CD8-positive, alpha-beta memory T cell (primary cell): ENCODE results near the gene TM9SF4. TPM values are rescaled to one million over a fixed set of nuclear protein-coding genes. Genes with fewer than 3 reads are reported as not detected.

ENCODE experiments used
- CTCF ChIA-PET: fragments of 350-600 bp; sonication (Branson Sonifier 250); formaldehyde crosslinking; loops from one replicate; lab custom pipeline; 2021; ENCODE audit warnings: antibody characterized with exemption; lab: Charles Lee
- POLR2A ChIA-PET: fragments of 350-600 bp; sonication (Branson Sonifier 250); formaldehyde crosslinking; loops from one replicate; lab custom pipeline; 2021; ENCODE audit warnings: antibody characterized with exemption; lab: Charles Lee
- DNase-seq, 5 donors: peaks; one replicate each; pipeline versions ENCODE4 v3.0.0 to v3.0.0-alpha.2; 2020 to 2022; ENCODE audit warnings: mixed read lengths in 1 of 5
- H3K27ac ChIP-seq: one replicate; pipeline ENCODE4 v1.7.0; 2013; ENCODE audit warnings: low read depth, mild to moderate bottlenecking, low read length, moderate library complexity
- H3K27me3 ChIP-seq: 2 replicates; pipeline ENCODE4 v1.7.0; 2013; ENCODE audit warnings: low read length, mild to moderate bottlenecking; ENCODE audit not compliant: insufficient read depth, poor library complexity, severe bottlenecking
- H3K36me3 ChIP-seq: 2 replicates; pipeline ENCODE4 v1.7.0; 2013; ENCODE audit warnings: mild to moderate bottlenecking, low read length, moderate library complexity; ENCODE audit not compliant: insufficient read depth
- H3K4me1 ChIP-seq: 2 replicates; pipeline ENCODE4 v1.7.0; 2013; ENCODE audit warnings: mild to moderate bottlenecking, low read length, moderate library complexity; ENCODE audit not compliant: insufficient read depth
- H3K4me3 ChIP-seq: 2 replicates; pipeline ENCODE4 v1.7.0; 2013; ENCODE audit warnings: mild to moderate bottlenecking, low read length
- H3K9me3 ChIP-seq: 2 replicates; pipeline ENCODE4 v1.7.0; 2013; ENCODE audit warnings: mild to moderate bottlenecking, low read length
- H3K27ac Mint-ChIP-seq, 8 donors: one replicate each; pipeline ENCODE4 v1.8.0; 2020 to 2021; ENCODE audit warnings: mixed read lengths in 8 of 8, mild to moderate bottlenecking in 6 of 8, inconsistent platforms in 3 of 8, moderate library complexity in 3 of 8
- H3K27me3 Mint-ChIP-seq, 2 donors: one replicate each; pipeline ENCODE4 v1.8.0; 2020 to 2021; ENCODE audit warnings: mixed read lengths in 2 of 2, mild to moderate bottlenecking in 1 of 2, moderate library complexity in 1 of 2
- H3K36me3 Mint-ChIP-seq, 3 donors: one replicate each; pipeline ENCODE4 v1.8.0; 2020 to 2021; ENCODE audit warnings: mixed read lengths in 3 of 3, inconsistent platforms in 1 of 3, mild to moderate bottlenecking in 1 of 3
- H3K4me1 Mint-ChIP-seq, 3 donors: one replicate each; pipeline ENCODE4 v1.8.0; 2020 to 2021; ENCODE audit warnings: mixed read lengths in 3 of 3, inconsistent platforms in 1 of 3, mild to moderate bottlenecking in 1 of 3
- H3K4me3 Mint-ChIP-seq, 7 donors: one replicate each; pipeline ENCODE4 v1.8.0; 2020 to 2021; ENCODE audit warnings: mixed read lengths in 7 of 7, mild to moderate bottlenecking in 6 of 7, moderate library complexity in 4 of 7, inconsistent platforms in 2 of 7
- H3K9me3 Mint-ChIP-seq, 5 donors: one replicate each; pipeline ENCODE4 v1.8.0; 2020 to 2022; ENCODE audit warnings: mixed read lengths in 5 of 5, mild to moderate bottlenecking in 3 of 5, moderate library complexity in 2 of 5, inconsistent platforms in 1 of 5
- polyA plus RNA-seq: library from polyadenylated mRNA; unstranded; fragments of 300-500 nt; fragmentation: Illumina TruSeq; gene quantifications from one replicate; pipeline ENCODE4 v1.2.3, GENCODE V29; 2021
- total RNA-seq, 2 experiments: library from RNA; stranded (reverse); gene quantifications; one replicate each; pipeline ENCODE4 v1.2.3, GENCODE V29; 2021

The TM9SF4 gene
- total and polyA plus RNA-seq, 3 experiments from 2014 or later = 44.0 to 49.8 (median 48.0) TPM

DNA sequence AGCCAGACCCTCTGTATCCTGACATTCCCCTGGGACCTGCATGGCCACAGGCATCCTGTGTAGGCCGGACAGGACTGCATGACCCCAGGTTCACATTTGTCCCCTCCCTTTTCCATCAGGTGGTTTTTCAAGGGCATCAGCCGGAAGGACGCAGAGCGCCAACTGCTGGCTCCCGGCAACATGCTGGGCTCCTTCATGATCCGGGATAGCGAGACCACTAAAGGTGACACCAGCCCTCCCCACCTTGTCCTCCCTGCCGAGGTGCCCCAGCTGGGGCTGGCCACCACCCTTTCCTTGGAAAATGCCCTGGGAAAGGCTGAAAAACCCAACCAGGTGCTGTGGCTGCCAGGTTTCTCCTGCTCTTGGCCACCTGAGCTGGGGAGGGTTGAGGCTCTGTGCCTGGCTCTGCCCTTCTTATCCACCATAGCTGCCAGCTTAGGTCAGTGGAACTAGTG is 29.8 kb upstream of the TM9SF4 start:
- H3K4me3 Mint-ChIP-seq = no peak overlapping the region
- Histone ChIP-seq H3K4me1 (no peaks in the 10 kb centered on the region), H3K4me3 (no peak overlapping the region), H3K27ac (no peak overlapping the region), H3K27me3 (peaks cover 13% of the 10 kb centered on the region), H3K9me3 (no peaks in the 10 kb centered on the region), H3K36me3 (no peaks in the 10 kb centered on the region)
- H3K4me1 Mint-ChIP-seq = no peaks in the 10 kb centered on the region
- ChIA-PET POLR2A (no interaction called here), CTCF (no interaction called here)
- no peak overlapping the region for H3K27ac Mint-ChIP-seq
- no peaks in the 10 kb centered on the region for H3K36me3 Mint-ChIP-seq
- no peaks in the 10 kb centered on the region for H3K9me3 Mint-ChIP-seq
- DNase-seq = no peak
- H3K27me3 Mint-ChIP-seq = peaks cover 4 to 48% of the 10 kb centered on the region in 2 donors

DNA sequence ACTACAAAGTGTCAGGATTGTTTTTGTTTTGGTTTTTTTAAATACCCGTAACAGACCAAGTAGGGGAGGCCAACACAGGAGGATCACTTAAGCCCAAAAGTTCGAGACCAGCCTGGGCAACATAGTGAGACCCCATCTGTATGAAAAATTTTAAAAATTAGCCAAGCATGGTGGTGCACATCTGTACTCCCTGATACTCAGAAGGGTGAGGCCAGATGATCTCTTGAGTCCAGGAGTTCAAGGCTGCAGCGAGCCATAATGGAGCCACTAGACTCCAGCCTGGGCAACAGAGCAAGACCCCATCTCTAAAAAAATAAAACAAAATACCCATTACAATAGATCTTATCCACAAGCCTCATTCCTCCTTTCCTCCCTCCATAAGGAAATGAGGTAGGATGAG is 28.7 kb upstream of the TM9SF4 start:
- H3K4me1 ChIP-seq = no peaks in the 10 kb centered on the region
- no peaks in the 10 kb centered on the region for H3K36me3 ChIP-seq
- no peak overlapping the region for H3K4me3 Mint-ChIP-seq
- POLR2A ChIA-PET = no interaction called here
- H3K4me1 Mint-ChIP-seq = no peaks in the 10 kb centered on the region
- H3K27ac Mint-ChIP-seq = no peak overlapping the region
- no peak overlapping the region for H3K4me3 ChIP-seq
- peaks cover 13% of the 10 kb centered on the region for H3K27me3 ChIP-seq
- CTCF ChIA-PET = interaction anchor here (1.2 kb wide), 1 partner anchor 49 kb away, joined by 3 read pairs; no protein-coding TSS in a partner anchor
- H3K9me3 ChIP-seq = no peaks in the 10 kb centered on the region
- H3K9me3 Mint-ChIP-seq = no peaks in the 10 kb centered on the region
- DNase-seq = no peak
- peaks cover 4 to 51% of the 10 kb centered on the region in 2 donors for H3K27me3 Mint-ChIP-seq
- H3K36me3 Mint-ChIP-seq = no peaks in the 10 kb centered on the region
- H3K27ac ChIP-seq = no peak overlapping the region

DNA sequence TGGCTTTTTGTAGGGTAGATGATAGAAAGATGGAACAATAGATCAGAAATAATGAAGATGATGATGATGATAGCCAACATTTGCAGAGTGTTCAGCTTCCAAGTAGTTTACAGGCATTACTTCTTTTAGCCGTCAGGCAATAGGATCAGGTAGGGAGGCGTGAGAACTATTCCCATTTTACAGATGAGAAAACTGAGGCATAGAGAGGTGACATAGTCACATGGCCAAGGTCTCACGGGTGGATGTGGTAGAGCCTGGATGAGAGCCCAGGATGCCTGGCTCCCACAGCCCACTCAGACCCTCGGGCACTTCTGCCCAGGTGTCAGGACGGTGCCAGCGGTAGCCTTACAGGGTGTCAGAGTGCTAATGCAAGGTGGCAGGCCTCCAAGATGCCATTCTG is 26.0 kb upstream of the TM9SF4 start:
- H3K27me3 Mint-ChIP-seq = peaks cover 0 to 45% of the 10 kb centered on the region in 2 donors
- H3K27me3 ChIP-seq = peaks cover 13% of the 10 kb centered on the region
- no peaks in the 10 kb centered on the region for H3K4me1 ChIP-seq
- ChIA-PET CTCF (no interaction called here), POLR2A (no interaction called here)
- peaks cover 0 to 1% (median 0%) of the 10 kb centered on the region in 3 donors for H3K4me1 Mint-ChIP-seq
- H3K27ac Mint-ChIP-seq = no peak overlapping the region
- no peaks in the 10 kb centered on the region for H3K9me3 ChIP-seq
- no peak for DNase-seq
- H3K4me3 Mint-ChIP-seq = no peak overlapping the region
- no peak overlapping the region for H3K27ac ChIP-seq
- no peaks in the 10 kb centered on the region for H3K36me3 Mint-ChIP-seq
- no peak overlapping the region for H3K4me3 ChIP-seq
- H3K9me3 Mint-ChIP-seq = no peaks in the 10 kb centered on the region
- no peaks in the 10 kb centered on the region for H3K36me3 ChIP-seq

DNA sequence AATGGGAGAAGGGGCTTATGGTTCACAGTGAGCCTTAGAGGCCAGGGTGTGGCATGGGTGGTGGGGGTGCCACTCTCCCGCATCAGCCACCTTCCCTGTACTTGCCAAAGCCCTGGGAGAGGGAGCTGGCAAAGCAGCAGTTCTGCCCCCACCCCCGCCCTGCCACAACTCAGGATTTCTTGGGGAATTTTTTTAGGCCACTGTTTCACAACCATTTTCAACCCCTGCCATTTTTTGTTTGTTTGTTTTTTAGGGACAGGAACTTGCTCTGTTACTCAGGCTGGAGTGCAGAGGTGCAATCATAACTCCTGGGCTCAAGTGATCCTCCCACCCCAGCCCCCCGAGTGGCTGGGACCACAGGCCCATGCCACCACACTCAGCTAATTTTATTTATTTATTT is 22.4 kb upstream of the TM9SF4 start:
- Histone ChIP-seq H3K27me3 (peaks cover 13% of the 10 kb centered on the region), H3K4me3 (no peak overlapping the region), H3K9me3 (no peaks in the 10 kb centered on the region), H3K4me1 (no peaks in the 10 kb centered on the region), H3K36me3 (no peaks in the 10 kb centered on the region), H3K27ac (no peak overlapping the region)
- Mint-ChIP-seq H3K36me3 (no peaks in the 10 kb centered on the region), H3K4me3 (no peak overlapping the region), H3K27ac (no peak overlapping the region), H3K27me3 (peaks cover 0 to 31% of the 10 kb centered on the region in 2 donors), H3K9me3 (no peaks in the 10 kb centered on the region), H3K4me1 (peaks cover 0 to 3% (median 0%) of the 10 kb centered on the region in 3 donors)
- no peak for DNase-seq
- CTCF ChIA-PET = no interaction called here
- POLR2A ChIA-PET = no interaction called here

DNA sequence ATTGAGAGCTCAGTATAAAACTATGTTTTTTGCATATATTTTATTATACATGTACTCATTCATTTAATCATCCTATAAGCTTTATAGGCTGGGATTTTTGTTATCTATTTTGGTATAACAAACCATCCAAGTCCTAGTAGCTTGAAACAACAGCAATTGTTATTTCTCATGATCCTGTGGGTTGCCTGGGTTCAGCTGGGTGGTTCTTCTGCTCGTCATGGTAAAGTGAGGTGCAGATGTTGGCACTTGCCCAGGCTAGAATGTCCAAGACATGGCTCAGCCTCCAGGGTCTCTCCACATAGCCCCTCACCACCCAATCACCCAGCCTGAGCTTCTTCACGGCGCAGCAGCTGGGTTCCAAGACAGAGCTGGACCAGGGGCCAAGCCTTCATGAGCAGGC is 20.8 kb upstream of the TM9SF4 start:
- Histone ChIP-seq H3K4me1 (no peaks in the 10 kb centered on the region), H3K9me3 (no peaks in the 10 kb centered on the region), H3K27ac (no peak overlapping the region), H3K27me3 (peaks cover 3% of the 10 kb centered on the region), H3K4me3 (no peak overlapping the region), H3K36me3 (no peaks in the 10 kb centered on the region)
- Mint-ChIP-seq H3K27ac (no peak overlapping the region), H3K9me3 (no peaks in the 10 kb centered on the region), H3K27me3 (peaks cover 2 to 20% of the 10 kb centered on the region in 2 donors), H3K4me1 (peaks cover 0 to 3% (median 0%) of the 10 kb centered on the region in 3 donors), H3K36me3 (no peaks in the 10 kb centered on the region), H3K4me3 (no peak overlapping the region)
- ChIA-PET POLR2A (no interaction called here), CTCF (interaction anchor here (1.2 to 1.3 kb wide), 2 partner anchors 58 to 265 kb away, joined by 3 to 4 read pairs; no protein-coding TSS in a partner anchor)
- DNase-seq = no peak

DNA sequence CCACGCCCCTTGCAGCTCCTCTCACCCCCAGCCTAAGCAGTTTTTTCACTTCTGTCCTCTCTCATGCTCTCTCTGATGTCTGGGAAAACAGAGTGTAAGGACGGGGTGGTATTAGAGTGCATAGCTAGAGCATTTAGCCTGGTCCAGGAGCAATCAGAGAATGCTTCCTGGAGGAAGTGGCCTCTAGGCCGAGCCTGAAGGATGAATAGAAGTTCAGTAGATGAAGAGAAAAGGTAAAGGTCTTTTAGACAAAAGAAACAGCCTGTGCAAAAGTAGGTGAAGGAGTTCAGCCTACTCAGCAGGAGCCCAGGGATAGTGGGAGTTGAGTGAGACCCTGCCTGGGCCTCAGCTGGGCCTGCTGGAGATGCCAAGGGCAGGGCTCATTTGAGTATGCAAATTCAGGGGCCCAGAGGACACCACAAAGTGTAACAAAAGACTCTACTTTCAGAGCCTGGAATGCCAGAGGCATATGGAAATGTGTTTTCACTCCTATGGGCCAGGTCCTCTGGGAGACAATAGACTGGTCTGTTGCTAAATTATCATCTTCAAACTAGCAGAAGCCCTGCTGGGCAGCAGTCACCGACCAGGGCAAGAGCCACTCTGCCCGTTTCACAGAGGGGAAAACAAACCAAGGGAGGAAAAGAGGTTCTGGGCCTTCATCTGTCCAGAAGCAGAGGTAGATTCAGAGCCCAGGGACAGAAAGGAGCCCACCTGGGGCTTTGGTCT is 19.7 kb upstream of the TM9SF4 start:
- H3K4me3 Mint-ChIP-seq = no peak overlapping the region
- no peaks in the 10 kb centered on the region for H3K4me1 ChIP-seq
- H3K36me3 Mint-ChIP-seq = no peaks in the 10 kb centered on the region
- H3K27ac ChIP-seq = no peak overlapping the region
- no peaks in the 10 kb centered on the region for H3K36me3 ChIP-seq
- peaks cover 8 to 27% of the 10 kb centered on the region in 2 donors for H3K27me3 Mint-ChIP-seq
- H3K9me3 ChIP-seq = no peaks in the 10 kb centered on the region
- H3K4me3 ChIP-seq = no peak overlapping the region
- no peaks in the 10 kb centered on the region for H3K27me3 ChIP-seq
- ChIA-PET POLR2A (no interaction called here), CTCF (interaction anchor here (1.3 kb wide), 1 partner anchor 266 kb away, joined by 4 read pairs; no protein-coding TSS in a partner anchor)
- DNase-seq = no peak
- no peaks in the 10 kb centered on the region for H3K9me3 Mint-ChIP-seq
- H3K4me1 Mint-ChIP-seq = peaks cover 0 to 3% (median 0%) of the 10 kb centered on the region in 3 donors
- no peak overlapping the region for H3K27ac Mint-ChIP-seq

DNA sequence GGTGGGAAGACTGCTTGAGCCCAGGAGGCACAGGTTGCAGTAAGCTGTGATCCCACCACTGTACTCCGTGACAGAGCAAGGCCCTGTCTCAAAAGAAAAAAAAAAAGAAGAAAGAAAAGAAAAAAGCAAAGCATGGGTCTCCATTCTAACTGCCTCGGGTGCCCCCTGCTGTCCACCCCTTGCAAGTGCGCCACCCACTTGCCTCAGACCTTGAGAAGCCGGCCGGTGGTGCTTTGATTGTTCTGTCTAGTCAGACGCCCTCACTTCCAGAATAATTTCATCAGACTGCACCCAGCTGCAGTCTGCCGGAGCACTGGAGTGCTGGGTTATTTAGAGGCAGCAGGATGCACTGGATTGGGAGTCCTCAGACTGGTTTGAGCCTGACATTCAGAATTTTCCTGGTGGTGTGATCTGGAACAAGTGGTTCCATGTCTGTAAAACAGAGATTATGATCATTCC is 17.6 kb upstream of the TM9SF4 start:
- ChIA-PET CTCF (interaction anchor here (1.0 to 2.9 kb wide), 6 partner anchors 9 to 394 kb away, joined by 3 to 13 read pairs (median 4); no protein-coding TSS in a partner anchor), POLR2A (no interaction called here)
- H3K27ac Mint-ChIP-seq = peak overlapping the region in 1 of 8 donors; percentile 29
- peak; percentile 54 to 80 (median 60) for DNase-seq
- Histone ChIP-seq H3K27ac (no peak overlapping the region), H3K9me3 (no peaks in the 10 kb centered on the region), H3K27me3 (no peaks in the 10 kb centered on the region), H3K36me3 (no peaks in the 10 kb centered on the region), H3K4me1 (no peaks in the 10 kb centered on the region), H3K4me3 (no peak overlapping the region)
- H3K4me1 Mint-ChIP-seq = peaks cover 0 to 2% (median 0%) of the 10 kb centered on the region in 3 donors
- no peaks in the 10 kb centered on the region for H3K9me3 Mint-ChIP-seq
- H3K36me3 Mint-ChIP-seq = no peaks in the 10 kb centered on the region
- no peak overlapping the region for H3K4me3 Mint-ChIP-seq
- H3K27me3 Mint-ChIP-seq = peaks cover 8 to 12% of the 10 kb centered on the region in 2 donors

DNA sequence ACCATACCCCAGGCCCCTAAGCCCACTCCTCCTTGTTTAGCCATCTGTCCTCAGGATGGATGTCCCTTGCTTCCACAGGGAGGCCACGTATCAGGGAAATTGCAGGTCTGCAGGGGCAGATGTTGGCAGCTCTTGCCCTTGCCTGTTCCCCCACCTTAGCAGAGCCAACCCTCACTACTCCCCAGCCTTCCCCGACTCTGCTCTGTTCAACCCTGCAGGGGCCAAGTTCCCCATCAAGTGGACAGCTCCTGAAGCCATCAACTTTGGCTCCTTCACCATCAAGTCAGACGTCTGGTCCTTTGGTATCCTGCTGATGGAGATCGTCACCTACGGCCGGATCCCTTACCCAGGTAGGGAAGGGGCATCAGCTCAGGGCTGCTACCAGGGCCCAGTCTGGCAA is 10.7 kb upstream of the TM9SF4 start:
- Histone ChIP-seq H3K27me3 (peaks cover 6% of the 10 kb centered on the region), H3K27ac (no peak overlapping the region), H3K9me3 (no peaks in the 10 kb centered on the region), H3K4me3 (no peak overlapping the region), H3K36me3 (no peaks in the 10 kb centered on the region), H3K4me1 (no peaks in the 10 kb centered on the region)
- no peak for DNase-seq
- Mint-ChIP-seq H3K9me3 (no peaks in the 10 kb centered on the region), H3K4me3 (no peak overlapping the region), H3K27me3 (peaks cover 23 to 49% of the 10 kb centered on the region in 2 donors), H3K36me3 (no peaks in the 10 kb centered on the region), H3K27ac (no peak overlapping the region), H3K4me1 (no peaks in the 10 kb centered on the region)
- CTCF ChIA-PET = no interaction called here
- POLR2A ChIA-PET = no interaction called here
